Fibroblast of lung (primary cell): Measurements from ENCODE around the gene SGCD. TPM values are rescaled to one million over a fixed set of nuclear protein-coding genes. Genes with fewer than 3 reads are reported as not detected.

Experiments
- DNase-seq, 2 donors: peaks; one replicate each; pipeline versions ENCODE4 v3.0.0 to v3.0.0-alpha.2; 2010; ENCODE audit warnings: low read depth in 2 of 2
- H2AFZ ChIP-seq: 2 replicates; pipeline ENCODE4 v1.5.1; 2012; ENCODE audit warnings: low read length, control low read depth, inconsistent platforms
- H3K27ac ChIP-seq: 2 replicates; pipeline ENCODE4 v1.5.1; 2011; ENCODE audit warnings: low read length, control low read depth; ENCODE audit not compliant: insufficient read depth
- H3K27me3 ChIP-seq: 2 replicates; pipeline ENCODE4 v1.5.1; 2011; ENCODE audit warnings: mild to moderate bottlenecking, low read length; ENCODE audit not compliant: control insufficient read depth, insufficient read depth
- H3K36me3 ChIP-seq: 2 replicates; pipeline ENCODE4 v1.5.1; 2011; ENCODE audit warnings: low read length; ENCODE audit not compliant: control insufficient read depth, insufficient read depth
- H3K4me1 ChIP-seq: 2 replicates; pipeline ENCODE4 v1.5.1; 2011; ENCODE audit warnings: low read length; ENCODE audit not compliant: control insufficient read depth, insufficient read depth; ENCODE audit errors: extremely low read depth
- H3K4me2 ChIP-seq: 2 replicates; pipeline ENCODE4 v1.5.1; 2011; ENCODE audit warnings: low read length, control low read depth; ENCODE audit not compliant: insufficient read depth; ENCODE audit errors: extremely low read depth
- H3K4me3 ChIP-seq, 4 experiments: fragments of 200-600 bp in 1 of 4; sonication (generic) in 1 of 4; replicated peaks in 1 of 4; 2 replicates each; pipeline ENCODE4 v1.5.1; 2011 to 2016; ENCODE audit warnings: low read length in 4 of 4, low read depth in 3 of 4, mild to moderate bottlenecking in 3 of 4, control low read depth in 2 of 4, inconsistent platforms in 1 of 4, mixed read lengths in 1 of 4; ENCODE audit not compliant: insufficient read depth in 1 of 4; ENCODE audit errors: control extremely low read depth in 1 of 4
- H3K79me2 ChIP-seq: 2 replicates; pipeline ENCODE4 v1.5.1; 2012; ENCODE audit warnings: mild to moderate bottlenecking, low read length, inconsistent platforms; ENCODE audit not compliant: control insufficient read depth, insufficient read depth
- H3K9ac ChIP-seq: 2 replicates; pipeline ENCODE4 v1.5.1; 2011; ENCODE audit warnings: mild to moderate bottlenecking, low read length, control low read depth; ENCODE audit not compliant: insufficient read depth
- H3K9me3 ChIP-seq: 2 replicates; pipeline ENCODE4 v1.5.1; 2012; ENCODE audit warnings: low read depth, low read length; ENCODE audit not compliant: control insufficient read depth, insufficient read depth
- H4K20me1 ChIP-seq: 2 replicates; pipeline ENCODE4 v1.5.1; 2011; ENCODE audit warnings: low read length; ENCODE audit not compliant: control insufficient read depth, insufficient read depth; ENCODE audit errors: extremely low read depth
- CTCF ChIP-seq, 2 donors: IDR thresholded peaks in 1 of 2; conservative IDR thresholded peaks in 1 of 2; 1 replicate in 1 of 2; 2 replicates in 1 of 2; pipeline ENCODE4 v1.5.1; 2011 to 2012; ENCODE audit warnings: low read length in 2 of 2, control low read depth in 1 of 2, inconsistent platforms in 1 of 2, low read depth in 1 of 2, mild to moderate bottlenecking in 1 of 2
- EZH2 ChIP-seq: IDR thresholded peaks from 2 replicates; pipeline ENCODE4 v1.5.1; 2012; ENCODE audit warnings: low read length, control low read depth, mild to moderate bottlenecking; ENCODE audit errors: missing control alignments
- polyA plus RNA-seq, 2 donors: library from polyadenylated mRNA; depleted of rRNA in 1 of 2; stranded (reverse) in 1 of 2; unstranded in 1 of 2; fragments of >200 nt; gene quantifications; 2 replicates each; pipeline ENCODE4 v1.2.1, GENCODE V29; 2011 to 2012; ENCODE audit warnings: missing spikeins in 1 of 2
- total RNA-seq: library from RNA; depleted of rRNA; stranded (reverse); fragments of >200 nt; gene quantifications from 2 replicates; pipeline ENCODE4 v1.2.1, GENCODE V29; 2014

SGCD gene
- total and polyA plus RNA-seq, 2 donors (not counting 1 experiment from before 2014, with no cell fraction given), result 13.3 to 67.5 TPM

GRCh38 chr5:156722358-156722757 is 395.4 kb downstream of the SGCD start:
- H3K27me3 ChIP-seq, result no peaks in the 10 kb centered on the region
- H3K4me1 ChIP-seq, result no peaks in the 10 kb centered on the region
- H3K36me3 ChIP-seq, result no peaks in the 10 kb centered on the region
- no peak overlapping the region for H3K27ac ChIP-seq
- no peak overlapping the region for H3K4me3 ChIP-seq
- no peak overlapping the region for H3K9ac ChIP-seq
- H2AFZ ChIP-seq, result no peak overlapping the region
- H3K9me3 ChIP-seq, result no peaks in the 10 kb centered on the region
- no peak for DNase-seq
- TF ChIP-seq EZH2 (no peak), CTCF (conservative IDR thresholded peaks at IDR 0.05 in 1 of 2, IDR thresholded peaks at IDR 0.05 in 1 of 2; ENCODE audit: low read depth in 1 of 2, low read length in 2 of 2) (no peak)
- no peaks in the 10 kb centered on the region for H4K20me1 ChIP-seq
- H3K4me2 ChIP-seq, result no peak overlapping the region
- H3K79me2 ChIP-seq, result no peaks in the 10 kb centered on the region

GRCh38 chr5:156735477-156735876 is 408.5 kb downstream of the SGCD start:
- Histone ChIP-seq H3K4me3 (no peak overlapping the region), H3K4me1 (no peaks in the 10 kb centered on the region), H4K20me1 (no peaks in the 10 kb centered on the region), H3K9ac (no peak overlapping the region), H3K36me3 (no peaks in the 10 kb centered on the region), H3K4me2 (no peak overlapping the region), H3K27me3 (no peaks in the 10 kb centered on the region), H3K27ac (no peak overlapping the region), H3K79me2 (no peaks in the 10 kb centered on the region), H2AFZ (no peak overlapping the region), H3K9me3 (no peaks in the 10 kb centered on the region)
- no peak for DNase-seq
- TF ChIP-seq EZH2, result no peak
- no peak for TF ChIP-seq CTCF (conservative IDR thresholded peaks at IDR 0.05 in 1 of 2, IDR thresholded peaks at IDR 0.05 in 1 of 2; ENCODE audit: low read depth in 1 of 2, low read length in 2 of 2)

GRCh38 chr5:156741516-156741915 is 414.6 kb downstream of the SGCD start:
- no peaks in the 10 kb centered on the region for H3K79me2 ChIP-seq
- no peaks in the 10 kb centered on the region for H3K27me3 ChIP-seq
- no peak overlapping the region for H3K9ac ChIP-seq
- no peaks in the 10 kb centered on the region for H3K4me1 ChIP-seq
- H3K36me3 ChIP-seq, result no peaks in the 10 kb centered on the region
- no peaks in the 10 kb centered on the region for H3K9me3 ChIP-seq
- no peak overlapping the region for H3K27ac ChIP-seq
- H2AFZ ChIP-seq, result no peak overlapping the region
- no peak for TF ChIP-seq CTCF (conservative IDR thresholded peaks at IDR 0.05 in 1 of 2, IDR thresholded peaks at IDR 0.05 in 1 of 2; ENCODE audit: low read depth in 1 of 2, low read length in 2 of 2)
- TF ChIP-seq EZH2, result no peak
- H3K4me2 ChIP-seq, result no peak overlapping the region
- no peak overlapping the region for H3K4me3 ChIP-seq
- no peak for DNase-seq
- no peaks in the 10 kb centered on the region for H4K20me1 ChIP-seq
